SK-N-SH treated with all-trans-retinoic acid at 6 μM for 48 hours (cell line): ENCODE results near the gene SLC19A1.

Experiments used
- ARNTL ChIP-seq: fragments of 450-650 bp; formaldehyde crosslinking; IDR thresholded peaks from 2 replicates; pipeline ENCODE4 v1.5.0; 2020; ENCODE audit warnings: low read depth, mild to moderate bottlenecking, moderate library complexity, borderline replicate concordance
- CSDC2 ChIP-seq: fragments of 250-450 bp; sonication (Bioruptor Pico); IDR thresholded peaks from 2 replicates; pipeline ENCODE4 v1.5.0; 2020; ENCODE audit warnings: mild to moderate bottlenecking, moderate library complexity
- CSRNP3 ChIP-seq: fragments of 250-450 bp; sonication (Bioruptor Pico); IDR thresholded peaks from 2 replicates; pipeline ENCODE4 v1.5.1; 2021; ENCODE audit warnings: mild to moderate bottlenecking, moderate library complexity
- PATZ1 ChIP-seq: fragments of 250-450 bp; sonication (Bioruptor Pico); IDR thresholded peaks from 2 replicates; pipeline ENCODE4 v1.8.0; 2020; ENCODE audit warnings: mild to moderate bottlenecking, moderate library complexity, borderline replicate concordance
- ZFP3 ChIP-seq: fragments of 250-450 bp; sonication (Bioruptor Pico); IDR thresholded peaks from 2 replicates; pipeline ENCODE4 v1.5.0; 2020; ENCODE audit warnings: mild to moderate bottlenecking, moderate library complexity

- TF ChIP-seq PATZ1 (CRISPR knock-in tag) (no peak), CSDC2 (CRISPR knock-in tag) (no peak), CSRNP3 (CRISPR knock-in tag) (no peak), ARNTL (CRISPR knock-in tag) (no peak), ZFP3 (CRISPR knock-in tag) (no peak)
Observed at GRCh38 chr21:45459171-45460010, 82.8 kb downstream of the SLC19A1 start.
